Right lobe of liver (tissue), 4 donors: Measurements from ENCODE around the gene DPP6.

Source experiments
- POLR2A ChIP-seq: fragments of 450-650 bp; IDR thresholded peaks from one replicate; pipeline ENCODE4 v1.6.1; 2017; ENCODE audit warnings: antibody characterized with exemption, mild to moderate bottlenecking
- TF ChIP-seq, protein P1 (sequence below), 4 donors: fragments of 200-600 bp in 3 of 4; fragments of 450-650 bp in 1 of 4; IDR thresholded peaks; one replicate each; pipeline versions ENCODE4 v1.5.1 to v1.8.0; 2016 to 2022; ENCODE audit warnings: antibody characterized with exemption in 4 of 4, mild to moderate bottlenecking in 2 of 4
- donor health status: DM: no; HTN: no; CAD: no.
- donor health status: DM: no; HTN: no; CAD: no.
- donor health status: DM: no; HTN: yes; CAD: no.

- TF ChIP-seq, protein P1, sequence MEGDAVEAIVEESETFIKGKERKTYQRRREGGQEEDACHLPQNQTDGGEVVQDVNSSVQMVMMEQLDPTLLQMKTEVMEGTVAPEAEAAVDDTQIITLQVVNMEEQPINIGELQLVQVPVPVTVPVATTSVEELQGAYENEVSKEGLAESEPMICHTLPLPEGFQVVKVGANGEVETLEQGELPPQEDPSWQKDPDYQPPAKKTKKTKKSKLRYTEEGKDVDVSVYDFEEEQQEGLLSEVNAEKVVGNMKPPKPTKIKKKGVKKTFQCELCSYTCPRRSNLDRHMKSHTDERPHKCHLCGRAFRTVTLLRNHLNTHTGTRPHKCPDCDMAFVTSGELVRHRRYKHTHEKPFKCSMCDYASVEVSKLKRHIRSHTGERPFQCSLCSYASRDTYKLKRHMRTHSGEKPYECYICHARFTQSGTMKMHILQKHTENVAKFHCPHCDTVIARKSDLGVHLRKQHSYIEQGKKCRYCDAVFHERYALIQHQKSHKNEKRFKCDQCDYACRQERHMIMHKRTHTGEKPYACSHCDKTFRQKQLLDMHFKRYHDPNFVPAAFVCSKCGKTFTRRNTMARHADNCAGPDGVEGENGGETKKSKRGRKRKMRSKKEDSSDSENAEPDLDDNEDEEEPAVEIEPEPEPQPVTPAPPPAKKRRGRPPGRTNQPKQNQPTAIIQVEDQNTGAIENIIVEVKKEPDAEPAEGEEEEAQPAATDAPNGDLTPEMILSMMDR (IDR thresholded peaks at IDR 0.05), result no peak
- no peak for TF ChIP-seq POLR2A
Measured at GRCh38 chr7:154931906-154932305, 879.7 kb downstream of the DPP6 start.
